Measurements from ENCODE around the gene ARHGAP20.

The ARHGAP20 gene

GRCh38 chr11:110600322-110600721, 111.9 kb downstream of the ARHGAP20 start:
- DNase-seq = no peak

- DNase-seq = no peak
These were observed 113.0 kb downstream of the ARHGAP20 start for GRCh38 chr11:110599207-110599606.

GRCh38 chr11:110598725-110599124, 113.5 kb downstream of the ARHGAP20 start:
- DNase-seq = no peak

GRCh38 chr11:110587972-110588371, 124.3 kb downstream of the ARHGAP20 start:
- DNase-seq = no peak

GRCh38 chr11:110587129-110587528, 125.1 kb downstream of the ARHGAP20 start:
- no peak for DNase-seq

GRCh38 chr11:110584150-110584549, 128.1 kb downstream of the ARHGAP20 start:
- no peak for DNase-seq

- no peak for DNase-seq
These were observed 129.4 kb downstream of the ARHGAP20 start for GRCh38 chr11:110582728-110583432.

- DNase-seq = no peak
These were observed 131.7 kb downstream of the ARHGAP20 start for GRCh38 chr11:110580571-110580970.

- DNase-seq = no peak
These were observed 138.8 kb downstream of the ARHGAP20 start for GRCh38 chr11:110573411-110573810.

GRCh38 chr11:110571081-110571720, 141.0 kb downstream of the ARHGAP20 start:
- DNase-seq = no peak

- DNase-seq = no peak
These were observed 145.7 kb downstream of the ARHGAP20 start for GRCh38 chr11:110566577-110566976.

- DNase-seq = no peak
These were observed 146.6 kb downstream of the ARHGAP20 start for GRCh38 chr11:110565357-110566336.

- no peak for DNase-seq
These were observed 147.4 kb downstream of the ARHGAP20 start for GRCh38 chr11:110564676-110565356.

- no peak for DNase-seq
These were observed 167.5 kb downstream of the ARHGAP20 start for GRCh38 chr11:110544779-110545178.

- no peak for DNase-seq
These were observed 174.1 kb downstream of the ARHGAP20 start for GRCh38 chr11:110538154-110538553.

GRCh38 chr11:110530900-110531741, 181.1 kb downstream of the ARHGAP20 start:
- DNase-seq = no peak

GRCh38 chr11:110529043-110529442, 183.2 kb downstream of the ARHGAP20 start:
- no peak for DNase-seq

GRCh38 chr11:110527146-110527545, 185.1 kb downstream of the ARHGAP20 start:
- DNase-seq = no peak
